Ammon's horn (tissue), 1 donor: ENCODE measurements around the gene CNOT6.
"Not testable (repeated sequence)": the region's sequence is repeated elsewhere in the genome, so short reads cannot be mapped to it uniquely, and the experiment has no call there.

Experiments
- DNase-seq: peaks from one replicate; pipeline ENCODE4 v3.0.0-alpha.2; 2016; ENCODE audit warnings: low spot score

CNOT6 gene

DNA sequence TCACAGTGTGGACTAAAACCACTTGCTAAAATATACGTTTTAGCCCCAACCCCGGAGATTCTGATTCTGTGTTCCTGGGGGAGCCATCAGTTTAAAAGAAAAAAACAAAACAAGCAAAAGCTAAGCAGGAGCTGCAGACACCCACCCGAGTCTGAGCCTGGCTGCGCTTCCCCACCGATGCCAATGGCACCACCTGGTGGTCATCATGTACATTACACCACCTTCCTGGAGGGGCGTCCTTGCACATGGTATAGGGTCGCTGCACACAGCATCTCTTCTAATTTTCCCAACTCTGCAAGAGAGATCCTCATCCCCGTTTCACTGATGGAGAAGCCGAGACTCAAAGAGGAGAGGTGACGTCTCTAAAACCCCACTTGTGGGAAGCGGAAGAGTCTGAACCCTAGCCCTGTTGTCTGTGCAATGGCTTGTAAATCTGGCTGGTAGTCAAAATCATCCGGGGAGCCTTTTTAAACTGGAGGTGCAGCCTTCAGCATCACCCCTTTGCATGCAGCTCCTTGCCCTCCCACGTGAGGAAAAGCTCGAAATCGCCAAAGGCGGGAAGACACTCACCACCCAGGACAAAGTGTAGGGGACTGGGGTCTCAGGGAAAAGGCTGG, 23.1 kb upstream of the CNOT6 start:
- DNase-seq, result peak; percentile 86

DNA sequence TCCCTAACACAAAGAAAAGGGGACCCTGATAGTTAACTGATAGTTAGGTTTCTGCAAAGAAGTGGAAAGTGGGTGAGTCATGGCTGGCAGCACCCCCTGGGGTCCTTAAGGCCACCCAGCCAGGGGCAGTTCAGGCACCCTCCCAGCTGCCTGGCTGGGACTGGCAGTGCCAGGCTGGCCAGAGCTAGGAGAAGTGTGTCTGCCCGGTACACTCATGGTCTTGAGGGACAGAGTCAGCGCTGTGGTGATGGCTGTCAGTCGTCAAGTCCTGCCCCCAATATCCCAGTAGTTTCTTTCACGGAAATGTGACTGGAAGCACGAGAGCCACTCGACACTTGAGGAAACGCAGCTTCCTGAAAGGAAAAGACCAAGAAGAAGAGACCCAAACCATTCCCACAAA, 22.3 kb upstream of the CNOT6 start:
- no peak for DNase-seq

DNA sequence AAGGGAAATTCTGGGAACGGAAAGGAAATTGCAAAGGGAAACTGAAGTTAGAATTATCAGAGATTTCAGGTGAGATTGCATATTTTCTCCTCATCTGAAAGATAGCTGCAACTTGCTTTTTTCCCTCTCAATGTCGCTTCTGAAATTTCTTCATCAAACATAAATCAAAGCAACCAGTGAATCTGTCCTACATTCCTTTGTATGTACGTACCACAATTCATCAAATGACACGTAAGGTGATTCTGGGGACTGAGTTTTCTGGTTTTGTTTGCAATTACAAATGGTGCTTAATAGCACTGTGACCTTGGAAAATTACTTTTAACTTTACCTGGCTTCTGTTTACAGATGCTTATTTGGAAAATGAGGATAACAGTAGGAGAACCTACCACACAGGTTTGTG, 21.9 kb upstream of the CNOT6 start:
- no peak for DNase-seq

DNA sequence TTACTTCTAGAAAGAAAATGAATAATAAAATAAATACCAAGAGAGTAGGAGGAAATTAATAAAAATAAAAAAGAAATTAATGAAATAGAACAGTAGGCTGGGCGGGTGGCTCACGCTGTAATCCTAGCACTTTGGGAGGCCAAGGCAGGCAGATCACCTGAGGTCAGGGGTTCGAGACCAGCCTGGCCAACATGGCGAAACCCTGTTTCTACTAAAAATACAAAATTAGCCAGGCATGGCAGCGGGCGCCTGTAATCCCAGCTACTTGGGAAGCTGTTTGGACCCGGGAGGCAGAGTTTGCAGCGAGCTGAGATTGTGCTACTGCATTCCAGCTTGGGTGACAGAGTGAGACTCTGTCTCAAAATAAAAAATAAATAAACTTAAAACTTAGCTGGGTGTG, 20.8 kb upstream of the CNOT6 start:
- DNase-seq, result not testable (repeated sequence)

DNA sequence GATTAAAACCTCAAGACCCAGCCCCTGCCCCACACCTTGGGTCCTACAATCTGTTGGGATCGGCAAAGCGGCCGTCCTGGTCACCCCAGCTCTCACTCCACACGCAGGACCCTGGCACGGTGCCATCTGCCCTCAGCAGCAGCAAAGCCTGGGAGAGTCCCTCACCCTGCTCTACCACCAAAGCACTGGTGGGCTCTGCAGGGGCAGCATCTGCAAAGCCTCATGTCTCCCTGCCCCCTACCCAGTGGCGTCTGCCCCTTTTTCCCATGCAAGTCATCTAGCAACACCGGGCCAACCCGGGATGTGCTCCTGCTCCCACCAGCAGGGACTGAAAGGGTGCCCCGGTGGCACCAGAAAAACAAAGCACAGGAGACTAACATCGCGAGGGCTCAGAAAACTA, 19.6 kb upstream of the CNOT6 start:
- no peak for DNase-seq

DNA sequence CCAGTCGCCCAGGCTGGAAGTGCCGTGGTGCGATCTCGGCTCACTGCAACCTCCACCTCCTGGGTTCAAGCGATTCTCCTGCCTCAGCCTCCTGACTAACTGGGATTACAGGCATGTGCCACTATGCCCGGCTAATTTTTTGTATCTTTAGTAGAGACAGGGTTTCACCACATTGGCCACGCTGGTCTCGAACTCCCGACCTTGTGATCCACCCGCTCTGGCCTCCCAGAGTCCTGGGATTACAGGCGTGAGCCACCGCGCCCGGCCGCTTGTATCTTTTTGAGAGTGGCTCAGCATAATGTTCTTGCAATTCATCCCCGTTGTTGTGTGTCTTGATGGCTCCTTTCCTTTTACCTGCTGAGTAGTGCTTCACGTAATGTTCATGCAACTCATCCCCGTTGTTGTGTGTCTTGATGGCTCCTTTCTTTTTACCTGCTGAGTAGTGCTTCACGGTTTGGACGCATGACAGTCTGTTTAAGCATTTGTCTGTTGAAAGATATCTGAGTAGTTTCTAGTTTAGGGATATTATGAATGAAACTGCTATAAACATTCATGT, 18.1 kb upstream of the CNOT6 start:
- DNase-seq, result not testable (repeated sequence)

DNA sequence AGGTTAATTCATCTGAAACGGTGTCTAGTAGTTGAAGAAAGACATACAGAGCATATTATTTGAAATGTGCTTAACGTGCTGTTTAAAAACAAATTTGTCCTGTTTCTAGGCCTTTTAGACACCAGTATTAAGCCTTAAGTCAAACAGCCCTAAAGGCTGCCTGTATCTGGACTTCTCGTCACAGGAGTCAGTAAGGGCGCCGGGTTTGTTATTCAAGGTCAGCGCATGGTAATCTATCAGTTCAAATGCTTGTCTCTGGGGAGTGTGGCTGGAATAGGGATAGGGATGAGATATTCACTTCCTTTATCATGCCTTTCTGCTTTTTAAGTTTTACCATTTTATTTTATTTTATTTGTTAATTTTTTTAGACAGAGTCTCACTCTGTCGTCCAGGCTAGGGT, 9.4 kb upstream of the CNOT6 start:
- DNase-seq, result no peak

DNA sequence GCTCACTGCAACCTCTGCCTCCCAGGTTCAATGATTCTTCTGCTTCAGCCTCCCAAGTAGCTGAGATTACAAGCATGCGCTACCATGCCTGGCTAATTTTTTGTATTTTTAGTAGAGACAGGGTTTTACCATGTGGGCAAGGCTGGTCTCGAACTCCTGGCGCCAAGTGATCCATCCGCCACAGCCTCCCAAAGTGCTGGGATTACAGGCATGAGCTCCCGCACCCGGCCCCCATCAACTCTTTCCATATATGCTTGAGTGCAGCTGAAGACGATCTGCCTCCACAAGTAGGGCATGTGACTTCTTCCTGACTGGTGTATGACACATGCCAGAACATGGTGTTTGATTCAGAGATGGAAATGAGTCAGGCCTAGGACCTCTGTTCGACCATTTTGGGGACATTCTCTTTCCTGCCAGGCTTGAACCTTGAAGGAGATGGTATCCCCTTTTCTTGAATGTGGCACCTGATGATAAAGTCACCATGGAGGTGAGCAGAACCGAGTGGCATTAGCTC, 7.5 kb upstream of the CNOT6 start:
- no peak for DNase-seq

DNA sequence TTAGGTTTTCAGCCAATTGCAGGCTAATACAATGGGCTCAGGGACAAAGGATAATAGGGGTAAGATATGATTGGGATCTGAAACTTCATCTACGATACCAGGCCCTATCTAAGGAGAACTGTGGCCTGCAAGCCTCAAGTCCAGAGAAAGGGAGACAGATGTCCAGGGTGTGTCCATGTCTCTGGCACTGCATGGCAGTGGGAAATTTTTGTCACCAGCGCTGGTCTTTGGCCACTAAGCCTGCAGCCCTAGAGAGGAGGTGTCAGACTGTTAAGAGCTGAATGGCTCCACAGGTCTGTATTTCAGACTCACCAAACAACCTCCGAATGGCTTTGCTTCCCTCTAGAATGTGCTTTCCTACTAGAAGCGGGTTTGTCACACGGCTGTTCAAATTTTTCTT, 6.6 kb upstream of the CNOT6 start:
- DNase-seq, result no peak

DNA sequence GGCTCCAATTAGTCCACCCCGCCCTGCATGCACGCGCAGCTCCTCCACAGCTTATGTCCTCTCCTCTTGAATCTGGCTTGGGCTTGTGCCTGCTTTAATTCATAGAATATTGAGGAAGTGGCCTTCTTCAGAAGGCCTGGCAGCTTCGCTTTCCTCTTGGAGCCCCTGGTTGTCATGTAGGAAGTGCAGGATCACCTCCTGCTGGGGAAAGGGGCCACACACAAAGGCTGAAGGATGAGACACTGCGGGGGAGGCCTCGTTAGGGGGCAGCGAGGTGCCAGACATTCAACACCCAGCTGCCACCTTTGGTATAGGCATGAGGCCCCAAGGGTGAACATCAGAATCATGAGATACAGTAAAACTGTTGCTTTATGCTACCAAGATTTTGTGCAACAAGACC, 2.7 kb upstream of the CNOT6 start:
- no peak for DNase-seq

DNA sequence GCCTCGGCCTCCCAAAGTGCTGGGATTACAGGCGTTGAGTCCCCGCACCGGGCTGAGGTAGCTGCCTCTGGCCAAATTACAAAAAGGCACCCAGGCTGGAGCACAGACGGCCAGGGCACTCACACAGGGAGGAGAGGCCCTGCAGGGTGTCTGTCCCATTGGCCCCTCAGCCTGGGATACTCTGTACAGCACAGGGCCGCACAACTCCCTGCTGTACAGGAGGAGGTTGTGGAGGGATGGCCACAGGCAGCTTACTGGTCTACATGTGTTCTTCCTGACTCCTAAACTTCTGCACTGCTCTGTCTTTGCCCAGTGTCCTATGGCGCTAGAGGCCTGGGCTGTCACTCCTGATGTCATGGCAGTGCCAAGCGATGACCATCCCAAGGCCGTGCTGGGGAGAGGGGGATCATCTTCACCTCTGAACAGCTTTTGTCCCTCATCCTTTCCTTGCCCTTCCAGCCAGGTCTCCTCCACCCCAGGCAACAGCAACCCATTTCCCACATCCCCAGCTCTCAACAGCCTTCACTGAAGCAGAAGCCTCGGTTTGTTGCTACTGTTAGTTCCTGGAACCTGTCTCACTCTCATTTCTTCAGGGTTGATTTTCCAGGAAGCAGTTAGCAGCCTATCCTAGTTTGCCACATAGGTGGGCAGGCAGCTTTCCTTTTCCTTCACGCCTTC, 1.8 kb upstream of the CNOT6 start:
- no peak for DNase-seq

DNA sequence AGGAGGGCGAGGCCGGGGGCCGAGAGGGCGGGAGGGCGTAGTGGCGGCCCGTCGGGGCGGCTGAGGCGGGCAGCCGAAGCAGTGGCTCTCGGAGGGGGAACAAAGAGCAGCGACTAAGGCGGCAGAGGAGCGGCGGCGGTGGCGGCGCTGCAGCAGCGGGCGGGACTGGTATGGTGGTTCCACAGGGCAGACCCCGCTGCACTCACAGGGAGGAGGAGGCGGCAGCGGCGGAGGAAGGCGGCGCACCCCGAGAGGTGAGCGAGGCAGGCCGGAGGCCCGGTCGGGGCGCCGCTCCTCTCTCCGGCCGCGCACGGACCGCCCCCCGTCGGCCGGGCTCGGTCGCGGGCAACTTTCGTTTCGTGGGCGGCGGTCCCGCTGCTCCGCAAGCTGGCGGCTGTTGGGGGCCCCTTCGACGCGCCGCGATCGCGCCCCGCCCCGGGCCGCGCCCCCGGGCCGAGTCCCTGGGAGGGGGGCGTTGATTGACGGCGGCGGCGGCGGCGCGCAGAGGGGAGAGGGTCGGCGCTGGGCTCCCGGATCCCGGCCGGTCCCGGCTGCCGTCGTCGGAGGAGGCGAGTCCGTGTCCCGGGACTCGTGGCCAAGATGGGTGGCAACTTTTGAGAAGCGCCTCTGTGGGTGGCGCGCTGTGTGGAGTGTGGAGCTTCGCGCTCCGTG, 467 bp downstream of the CNOT6 start:
- peak; percentile 60 for DNase-seq

DNA sequence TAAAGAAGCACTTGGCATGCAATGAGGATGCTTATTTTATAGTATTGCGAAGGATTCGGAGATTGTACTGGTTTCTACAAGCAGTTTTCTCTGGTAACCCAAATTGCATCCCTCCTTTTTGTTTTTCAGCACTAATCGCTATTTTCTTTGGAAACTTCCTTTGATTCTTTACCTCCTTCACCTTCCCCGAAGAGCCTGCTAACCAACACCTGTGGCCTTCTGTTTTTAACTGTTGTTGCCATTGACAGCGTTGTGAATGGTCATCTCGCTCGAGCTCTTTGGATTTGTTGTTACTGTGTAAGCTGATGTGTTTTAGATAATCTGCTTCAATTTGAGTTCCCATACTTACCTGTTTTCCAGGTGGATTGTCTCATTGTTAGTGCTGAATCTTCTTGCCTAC, 1.1 kb downstream of the CNOT6 start:
- no peak for DNase-seq

DNA sequence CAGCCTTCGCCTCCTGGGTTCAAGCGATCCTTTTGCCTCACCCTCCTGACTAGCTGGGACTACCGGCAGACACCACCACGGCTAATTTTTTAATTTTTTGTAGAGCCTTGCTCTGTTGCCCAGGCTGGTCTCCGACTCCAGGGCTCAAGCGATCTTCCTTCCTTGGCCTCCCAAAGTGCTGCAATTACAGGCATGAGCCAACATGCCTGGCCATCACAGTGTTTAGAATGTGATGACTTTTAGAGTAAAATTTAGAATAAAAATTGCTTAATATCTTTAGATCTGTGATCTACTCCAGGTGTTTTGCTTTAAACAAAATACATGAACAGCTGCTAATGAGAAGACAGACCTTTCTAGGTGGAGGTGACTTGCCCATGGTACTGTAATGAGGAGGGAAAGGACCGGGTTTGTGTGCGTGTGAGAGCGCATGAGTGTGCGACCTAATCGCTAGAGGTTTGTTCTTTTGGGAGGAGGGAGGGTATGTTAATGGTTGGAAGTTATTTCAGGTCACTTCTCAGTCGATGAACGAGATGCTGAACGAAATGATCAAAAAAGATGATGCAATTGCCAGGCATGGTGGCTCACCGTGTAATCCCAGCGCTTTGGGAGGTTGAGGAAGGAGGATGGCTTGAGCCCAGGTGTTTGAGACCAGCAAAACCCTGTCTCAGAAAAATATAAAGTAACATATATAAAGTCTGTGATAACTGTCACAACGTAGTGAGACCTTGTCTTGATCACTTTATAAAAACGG, 2.0 kb downstream of the CNOT6 start:
- no peak for DNase-seq

DNA sequence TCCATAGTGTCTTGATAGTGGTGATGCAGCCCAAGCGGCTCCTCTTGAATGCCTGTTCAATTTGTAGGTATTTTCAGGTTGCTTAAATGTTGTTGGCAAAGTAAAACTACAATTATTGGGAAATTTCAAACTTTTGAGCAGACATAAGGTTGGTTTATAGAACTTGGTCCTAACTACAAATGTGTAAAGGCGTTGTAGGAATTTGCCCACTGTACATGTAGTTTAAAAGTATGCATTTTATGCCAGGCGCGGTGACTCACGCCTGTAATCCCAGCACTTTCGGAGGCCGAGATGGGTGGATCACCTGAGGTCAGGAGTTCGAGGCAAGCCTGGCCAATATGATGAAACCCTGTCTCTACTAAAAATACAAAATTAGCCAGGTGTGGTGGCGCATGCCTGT, 2.6 kb downstream of the CNOT6 start:
- DNase-seq, result not testable (repeated sequence)

DNA sequence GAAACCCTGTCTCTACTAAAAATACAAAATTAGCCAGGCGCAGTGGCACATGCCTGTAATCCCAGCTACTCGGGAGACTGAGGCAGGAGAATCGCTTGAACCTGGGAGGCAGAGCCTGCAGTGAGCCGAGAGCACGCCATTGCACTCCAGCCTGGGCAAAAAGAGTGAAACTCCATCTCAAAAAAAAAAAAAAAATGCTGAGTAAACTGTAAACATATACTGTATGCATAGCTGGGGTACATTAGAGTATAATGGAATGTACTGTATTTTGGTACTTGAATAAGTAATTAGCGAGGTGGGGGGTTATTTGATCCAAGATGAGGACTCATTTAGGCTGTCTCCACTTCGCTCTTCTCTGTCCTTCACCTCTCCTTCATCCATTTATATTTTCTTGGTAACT, 3.7 kb downstream of the CNOT6 start:
- not testable (repeated sequence) for DNase-seq

DNA sequence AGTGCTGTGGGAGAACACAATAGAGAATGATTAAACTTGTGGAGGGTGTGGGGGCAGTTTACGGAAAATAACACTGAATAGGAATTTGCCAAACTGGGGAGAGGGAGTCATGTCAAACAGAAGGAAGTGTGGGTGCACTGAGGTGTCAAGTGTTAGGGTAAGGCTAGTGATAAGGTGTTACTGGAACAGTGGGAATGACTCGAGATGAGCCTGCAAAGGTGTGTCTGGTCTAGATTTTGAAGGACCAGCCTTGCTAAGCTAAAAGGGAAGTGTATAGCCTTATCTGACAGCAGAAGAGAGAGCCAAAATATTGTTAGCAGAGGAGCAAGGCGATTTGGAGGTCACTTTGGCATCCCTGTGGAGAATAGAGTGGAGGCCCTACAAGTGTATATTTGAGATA, 4.2 kb downstream of the CNOT6 start:
- DNase-seq, result no peak

DNA sequence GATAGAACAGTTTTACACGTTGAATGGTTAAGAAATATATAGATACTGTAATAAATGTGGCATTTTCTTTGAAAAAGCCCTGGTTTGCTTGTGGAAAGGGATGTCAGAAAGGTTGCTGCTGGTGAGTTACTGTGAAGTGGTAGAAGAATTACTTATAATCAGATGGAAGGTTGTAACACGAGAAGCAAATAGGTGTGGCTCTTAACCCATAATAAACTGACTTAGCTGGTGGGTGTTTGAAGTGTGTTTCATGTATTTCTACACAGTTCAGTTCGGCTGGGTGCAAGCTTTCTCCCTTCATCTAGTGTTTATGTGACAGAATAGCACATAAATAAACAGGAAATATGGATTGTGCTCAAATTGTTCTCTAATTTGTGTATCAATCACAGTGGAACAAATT, 5.5 kb downstream of the CNOT6 start:
- DNase-seq, result no peak

DNA sequence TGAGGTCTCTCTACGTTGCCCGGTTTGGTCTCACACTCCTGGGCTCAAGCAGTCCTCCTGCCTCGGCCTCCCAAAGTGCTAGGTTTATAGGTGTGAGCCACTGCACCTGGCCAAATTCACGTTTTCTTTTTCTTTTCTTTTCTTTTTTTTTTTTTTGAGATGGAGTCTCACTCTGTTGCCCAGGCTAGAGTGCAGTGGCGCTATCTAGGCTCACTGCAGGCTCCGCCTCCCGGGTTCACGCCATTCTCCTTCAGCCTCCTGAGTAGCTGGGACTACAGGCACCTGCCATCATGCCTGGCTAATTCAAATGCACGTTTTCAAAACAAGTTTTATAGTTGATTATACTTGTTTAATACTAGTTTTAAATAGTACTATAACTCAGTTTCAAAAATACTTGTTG, 6.1 kb downstream of the CNOT6 start:
- not testable (repeated sequence) for DNase-seq

DNA sequence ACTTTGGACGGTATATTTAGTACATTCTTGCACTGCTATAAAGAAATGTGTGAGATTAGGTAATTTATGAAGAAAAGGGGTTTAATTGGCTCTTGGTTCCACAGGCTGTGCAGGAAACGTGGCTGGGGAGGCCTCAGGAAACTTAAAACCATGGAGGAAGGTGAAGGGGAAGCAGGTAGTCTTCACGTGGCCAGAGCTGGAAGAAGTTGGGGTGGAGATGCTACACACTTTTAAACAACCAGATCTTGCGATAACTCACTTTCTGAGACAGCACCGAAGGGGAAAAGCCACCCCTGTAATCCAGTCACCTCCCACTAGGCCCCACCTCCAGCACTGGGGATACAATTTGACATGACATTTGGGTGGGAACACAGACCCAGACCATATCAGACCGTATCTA, 13.5 kb downstream of the CNOT6 start:
- no peak for DNase-seq

DNA sequence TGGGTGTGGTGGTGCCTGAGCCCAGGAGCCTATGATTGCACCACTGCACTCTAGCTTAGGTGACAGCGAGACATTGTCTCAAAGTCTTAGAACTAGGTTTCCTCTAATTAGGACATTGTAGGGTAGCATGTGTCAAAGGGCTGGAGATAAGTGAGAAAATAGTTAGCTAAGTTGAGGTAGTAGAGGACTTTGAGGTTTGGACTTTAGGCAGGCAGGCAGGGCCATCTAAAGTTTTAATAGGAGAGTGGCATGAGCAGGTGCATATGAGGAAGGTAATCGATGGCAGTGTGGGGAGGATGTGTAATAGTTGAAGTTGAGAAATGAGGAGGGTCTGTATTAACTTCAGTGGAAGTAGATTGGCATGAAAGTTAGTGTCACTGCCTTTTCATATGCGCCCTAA, 21.1 kb downstream of the CNOT6 start:
- DNase-seq, result no peak

DNA sequence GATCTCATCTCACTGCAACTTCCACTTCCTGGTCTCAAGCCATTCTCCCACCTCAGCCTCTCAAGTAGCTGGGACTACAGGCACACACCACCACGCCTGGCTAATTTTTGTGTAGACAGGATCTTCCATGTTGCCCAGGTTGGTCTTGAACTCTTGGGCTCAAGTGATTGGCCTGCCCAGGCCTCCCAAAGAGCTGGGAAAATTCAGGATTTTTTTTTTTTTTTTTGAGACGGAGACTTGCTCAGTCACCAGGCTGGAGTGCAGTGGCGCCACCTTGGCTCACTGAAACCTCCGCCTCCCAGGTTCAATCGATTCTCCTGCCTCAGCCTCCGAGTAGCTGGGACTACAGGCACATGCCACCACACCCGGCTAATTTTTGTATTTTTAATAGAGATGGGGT, 21.8 kb downstream of the CNOT6 start:
- not testable (repeated sequence) for DNase-seq
